CMK (cell line): ENCODE measurements around the gene PKD1L1.

Source experiments
- DNase-seq: peaks from one replicate; pipeline ENCODE4 v3.0.0-alpha.2; 2010; ENCODE audit warnings: low read depth

PKD1L1 gene

DNA sequence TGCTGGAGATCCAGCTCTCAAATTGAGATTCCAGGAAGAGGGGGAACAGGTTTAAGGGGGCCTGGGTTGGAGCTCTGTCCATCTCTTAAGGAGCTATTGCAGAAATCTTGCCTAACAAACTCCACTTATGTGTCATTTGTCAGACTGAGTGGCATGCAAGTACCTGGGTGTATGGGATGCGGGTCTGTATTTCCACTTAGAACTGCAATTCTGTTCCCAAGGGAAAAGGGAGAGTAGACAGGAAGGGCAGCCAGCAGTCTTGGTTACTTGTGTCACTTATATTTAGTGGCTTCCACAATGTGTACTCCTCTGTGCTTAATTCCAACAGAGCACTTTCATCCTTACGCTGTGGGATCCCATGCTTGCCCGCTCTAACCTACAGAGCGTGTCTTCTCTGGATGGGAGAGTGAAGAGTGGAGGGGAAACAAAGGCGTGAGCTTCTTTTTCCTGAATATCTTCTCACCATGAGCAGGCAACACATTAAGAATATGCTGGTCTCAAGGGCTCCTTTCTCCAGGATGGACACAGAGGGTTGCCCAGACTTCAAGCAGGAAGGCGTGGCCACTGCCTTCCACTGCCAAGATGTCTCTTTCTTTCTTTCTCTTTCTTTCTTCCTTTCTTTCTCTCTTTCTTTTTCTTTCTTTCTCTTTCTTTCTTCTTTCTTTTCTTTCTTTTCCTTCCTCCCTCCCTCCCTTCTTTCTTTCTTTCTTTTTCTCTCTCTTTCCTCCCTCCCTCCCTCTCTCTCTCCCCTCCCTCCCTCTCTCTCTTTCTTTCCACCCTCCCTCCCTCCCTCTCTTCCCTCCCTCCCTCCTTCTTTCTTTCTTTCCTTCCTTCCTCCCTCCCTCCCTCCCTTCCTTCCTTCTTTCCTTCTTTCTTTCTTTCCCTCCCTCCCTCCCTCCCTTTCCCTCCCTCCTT is 212.6 kb downstream of the PKD1L1 start:
- no peak for DNase-seq

DNA sequence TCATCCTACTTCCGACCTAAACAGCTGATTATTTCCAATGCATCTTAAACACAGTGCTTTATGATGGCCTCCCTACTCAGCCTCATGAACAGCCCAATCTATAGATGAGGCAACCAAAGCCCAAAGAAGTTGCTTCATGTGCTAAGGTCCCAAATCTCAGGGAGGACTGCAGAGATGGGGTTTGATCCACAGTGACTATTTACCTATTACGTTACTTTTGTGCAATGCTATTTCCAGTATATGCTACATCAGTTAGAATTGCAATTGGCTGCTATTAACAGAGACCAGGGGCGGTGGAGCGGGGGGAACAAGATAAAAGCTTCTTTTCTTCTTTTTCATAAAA is 213.3 kb downstream of the PKD1L1 start:
- no peak for DNase-seq

DNA sequence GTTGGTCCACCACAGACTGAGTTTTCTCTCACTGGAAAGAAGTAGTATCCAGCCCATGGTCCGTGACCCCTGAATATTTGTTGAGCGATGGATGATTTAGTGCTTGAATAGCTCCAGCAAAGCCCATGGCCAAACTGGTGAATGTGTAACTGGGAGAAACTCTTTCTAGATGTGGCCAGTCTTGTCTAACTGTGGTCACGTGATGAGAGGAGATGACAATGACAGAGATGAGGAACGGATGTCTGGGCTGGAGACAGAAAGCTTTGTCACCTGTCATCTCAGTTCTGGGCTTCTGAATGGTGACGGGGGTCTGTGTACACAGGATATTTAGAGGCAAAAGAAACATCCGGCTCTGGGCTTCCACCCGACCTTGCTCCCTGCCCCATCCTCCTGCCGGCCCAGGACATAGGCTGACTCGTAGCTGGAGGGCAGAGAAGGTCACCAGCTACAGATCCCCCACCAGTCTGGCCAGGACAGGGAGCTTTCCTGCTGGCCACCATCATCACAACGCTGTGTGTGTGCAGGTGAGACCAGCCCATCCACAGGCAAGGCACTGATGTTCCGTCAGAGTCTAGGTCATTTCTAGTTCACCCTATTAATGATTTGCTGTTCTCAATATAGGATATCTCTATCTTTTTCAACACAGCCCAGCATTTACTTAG is 213.8 kb downstream of the PKD1L1 start:
- DNase-seq, result no peak

DNA sequence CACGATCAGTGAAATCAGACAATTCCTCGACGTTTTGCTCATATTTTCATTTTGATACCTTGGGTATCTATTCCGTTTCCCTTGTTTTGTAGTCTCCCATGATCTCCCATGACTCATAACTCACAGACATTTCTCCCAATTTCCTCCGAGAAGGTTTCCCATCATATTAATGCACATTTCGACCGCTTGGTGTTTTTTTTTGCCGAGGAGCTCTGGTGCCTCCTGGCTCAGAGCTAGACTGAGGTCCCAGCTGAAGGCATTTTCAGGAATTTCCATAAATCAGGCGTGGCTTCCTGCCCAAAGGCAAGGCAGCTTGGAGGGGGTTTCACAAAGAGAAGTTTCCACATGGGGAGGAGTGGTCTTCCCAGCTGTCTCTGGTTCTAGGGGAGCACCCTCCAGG is 218.1 kb downstream of the PKD1L1 start:
- DNase-seq, result no peak

DNA sequence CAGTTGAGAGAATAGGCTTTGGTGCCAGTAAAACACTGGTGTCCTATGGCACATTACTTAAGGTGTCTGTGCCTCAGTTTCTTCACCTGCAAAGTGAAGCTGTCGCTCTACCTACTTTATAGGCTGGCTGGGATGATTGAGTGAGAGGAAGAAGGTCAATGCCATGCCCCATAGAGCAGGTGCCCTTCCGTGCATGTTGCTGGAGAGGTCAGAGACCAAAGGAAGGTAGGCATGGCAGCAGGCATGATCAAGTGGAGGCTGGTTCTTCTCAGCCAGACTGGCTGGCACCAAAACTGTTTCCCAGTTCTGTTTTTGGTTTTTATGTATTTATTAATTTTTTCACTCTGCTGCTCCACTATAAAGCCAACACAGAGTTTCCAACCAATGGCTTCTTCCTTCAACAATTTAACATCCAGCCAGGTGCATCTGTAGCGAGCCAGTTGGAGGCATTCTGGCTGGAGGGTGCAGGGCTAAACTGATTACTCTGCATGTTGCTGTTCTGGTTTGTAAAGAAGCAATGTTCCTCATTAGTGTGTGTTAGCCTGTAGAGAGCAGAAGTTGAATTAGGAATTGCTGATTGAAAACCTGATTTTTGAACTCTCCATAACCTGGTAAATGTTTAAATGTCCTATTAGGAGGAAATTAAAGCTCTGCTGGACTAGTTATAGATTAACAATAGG is 222.1 kb downstream of the PKD1L1 start:
- DNase-seq, result no peak

DNA sequence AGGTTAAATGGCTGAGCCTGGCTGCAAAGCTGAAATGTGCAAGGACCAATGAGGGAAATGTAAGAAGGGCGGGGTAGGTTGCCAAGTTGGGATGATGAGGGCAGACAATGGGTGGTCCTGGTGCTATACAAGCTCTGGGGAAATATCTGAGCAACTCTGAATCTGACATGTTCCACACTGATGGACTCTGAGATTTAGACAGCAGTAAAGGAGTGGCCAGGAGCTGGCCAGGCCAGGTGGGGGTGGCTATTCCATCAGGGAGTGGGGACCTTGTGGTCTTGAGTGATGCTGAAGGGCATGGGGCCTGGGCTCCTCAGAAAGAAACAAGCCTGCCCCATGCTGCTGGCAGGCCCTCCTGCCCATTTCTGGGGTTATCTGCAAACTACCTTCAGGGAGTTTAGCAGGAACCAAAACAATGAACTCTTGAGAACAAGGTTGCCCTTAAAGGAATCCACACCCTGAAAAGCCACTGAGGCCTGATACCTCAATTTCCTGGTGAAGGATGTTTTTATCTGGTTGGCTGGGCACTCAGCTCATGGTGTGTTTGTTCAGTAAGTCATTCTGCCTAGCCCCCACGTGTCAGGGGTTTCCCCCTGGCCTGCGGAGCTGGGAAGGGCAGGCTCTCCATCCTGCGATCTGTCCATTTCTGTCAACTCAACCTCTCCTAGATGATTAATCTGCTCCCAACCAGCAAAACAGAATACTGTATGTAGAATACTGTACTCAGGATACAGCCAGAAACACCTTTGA is 223.1 kb downstream of the PKD1L1 start:
- DNase-seq, result no peak
